Frontal cortex (tissue), 4 donors: ENCODE results near the gene ACOD1. TPM values are rescaled to one million over a fixed set of nuclear protein-coding genes. Genes with fewer than 3 reads are reported as not detected.

ENCODE experiments used
- DNase-seq, 2 donors: peaks; one replicate each; pipeline ENCODE4 v3.0.0; 2012; ENCODE audit warnings: low spot score in 2 of 2
- FAIRE-seq: peaks from 2 replicates; lab custom pipeline; 2012; peaks lifted over from hg19 to GRCh38; lab: Jason Lieb, UNC
- total RNA-seq: library from RNA; depleted of rRNA; stranded (reverse); fragments of >200 nt; gene quantifications from one replicate; pipeline ENCODE4 v1.2.3, GENCODE V29; 2014
- donor health status: control.
- donor health status: control.
- donor health status: control.

ACOD1 gene
- total RNA-seq, 1 donor from 2014 or later: not detected

- DNase-seq (peak; percentile 69 to 89), FAIRE-seq (no peak)
Measured at GRCh38 chr13:76980075-76980718, 31.9 kb downstream of the ACOD1 start.

GRCh38 chr13:76982061-76982460, 33.8 kb downstream of the ACOD1 start:
- FAIRE-seq (no peak), DNase-seq (no peak)

- DNase-seq: no peak
- no peak for FAIRE-seq
Measured at GRCh38 chr13:76983676-76984075, 35.4 kb downstream of the ACOD1 start.

GRCh38 chr13:76991432-76991795, 43.1 kb downstream of the ACOD1 start:
- no peak for FAIRE-seq
- peak in 1 of 2 donors; percentile 22 for DNase-seq

- FAIRE-seq (no peak), DNase-seq (peak; percentile 88 to 89)
Measured at GRCh38 chr13:76991796-76992547, 43.7 kb downstream of the ACOD1 start, which contains the start of gene CLN5. CLN5 (plus strand) TSS chr13:76992081; CDS start chr13:76992099, 18 bp downstream.

GRCh38 chr13:76992548-76993001, 44.3 kb downstream of the ACOD1 start:
- no peak for FAIRE-seq
- DNase-seq: no peak

GRCh38 chr13:76993021-76993420, 44.7 kb downstream of the ACOD1 start:
- FAIRE-seq (no peak), DNase-seq (no peak)

GRCh38 chr13:76993473-76993872, 45.2 kb downstream of the ACOD1 start:
- FAIRE-seq (no peak), DNase-seq (no peak)

GRCh38 chr13:76994281-76994680, 46.0 kb downstream of the ACOD1 start:
- DNase-seq: no peak

GRCh38 chr13:77000475-77000874, 52.2 kb downstream of the ACOD1 start:
- no peak for FAIRE-seq
- DNase-seq: no peak

More at GRCh38 chr13:76994281-76994680, 46.0 kb downstream of the ACOD1 start:
- no peak for FAIRE-seq

- FAIRE-seq (no peak), DNase-seq (no peak)
Measured at GRCh38 chr13:77001540-77001939, 53.2 kb downstream of the ACOD1 start.

- no peak for DNase-seq
- no peak for FAIRE-seq
Measured at GRCh38 chr13:77001963-77002587, 53.8 kb downstream of the ACOD1 start.

- no peak for DNase-seq
- peak; percentile 43 for FAIRE-seq
Measured at GRCh38 chr13:77002590-77003190, 54.4 kb downstream of the ACOD1 start.

Other genes with a start within 250 kb of the ACOD1 start
- 124 TPM for gene KCTD12, start 62.1 kb upstream of the ACOD1 start, total RNA-seq
- 24.1 TPM for gene CLN5, start 43.6 kb downstream of the ACOD1 start, total RNA-seq
- gene FBXL3, start 78.6 kb downstream of the ACOD1 start, total RNA-seq: 114 TPM